Measurements from ENCODE around the gene BRD8.
"Not testable (repeated sequence)": the region's sequence is repeated elsewhere in the genome, so short reads cannot be mapped to it uniquely, and the experiment has no call there.

Gene BRD8

DNA sequence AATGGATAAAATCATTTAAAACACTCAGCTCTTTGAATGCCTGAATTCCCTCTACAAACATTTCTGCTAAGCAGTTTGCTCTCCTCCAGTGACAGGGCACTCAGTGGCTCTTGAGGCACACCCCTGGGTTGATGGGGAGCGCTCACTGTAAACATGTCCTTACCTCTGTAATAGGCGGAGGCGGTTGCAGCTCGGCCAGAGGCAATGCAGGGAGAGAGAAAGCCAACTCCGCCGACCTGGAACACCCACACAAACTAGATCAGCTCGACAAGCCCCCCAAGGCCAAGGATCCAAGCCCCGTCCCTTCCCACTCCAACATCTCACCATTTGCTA, 34.4 kb upstream of the BRD8 start:
- H3K4me3 ChIP-seq (ENCODE audit: low read depth in 1 of 2, low read length in 2 of 2): peak overlapping the region; percentile 95 to 97
- no peak for TF ChIP-seq CTCF (IDR thresholded peaks at IDR 0.05; ENCODE audit: borderline replicate concordance, extremely low read depth, low read length, poor library complexity, severe bottlenecking)
- no peak for TF ChIP-seq EZH2 (IDR thresholded peaks at IDR 0.05; ENCODE audit: borderline replicate concordance, low read depth, low read length, severe bottlenecking)
- ATAC-seq (ENCODE audit: insufficient read depth, low read depth) (peak; percentile 31), DNase-seq (no peak)
- peaks cover 53% of the 10 kb centered on the region for H3K79me2 ChIP-seq (ENCODE audit: insufficient read depth, low read length)
- peak overlapping the region; percentile 99 for H2AFZ ChIP-seq (ENCODE audit: low read depth, low read length)
- H4K20me1 ChIP-seq (ENCODE audit: insufficient read depth, low read length): no peaks in the 10 kb centered on the region
- peaks cover 31% of the 10 kb centered on the region for H3K4me1 ChIP-seq (ENCODE audit: insufficient read depth, low read length)
- H3K27ac ChIP-seq (ENCODE audit: low read length): peak overlapping the region; percentile 91
- peaks cover 43% of the 10 kb centered on the region for H3K36me3 ChIP-seq (ENCODE audit: insufficient read depth, low read length)
- H3K9ac ChIP-seq (ENCODE audit: low read depth, low read length): peak overlapping the region; percentile 89
- H3K4me2 ChIP-seq (ENCODE audit: insufficient read depth, low read length): peak overlapping the region; percentile 68
- H3K9me3 ChIP-seq (ENCODE audit: insufficient read depth, low read length, severe bottlenecking): no peaks in the 10 kb centered on the region
- no peaks in the 10 kb centered on the region for H3K27me3 ChIP-seq (ENCODE audit: insufficient read depth, low read length, poor library complexity)

GRCh38 chr5:138210985-138211384, 32.6 kb upstream of the BRD8 start:
- Histone ChIP-seq H3K36me3 (ENCODE audit: insufficient read depth, low read length) (peaks cover 55% of the 10 kb centered on the region), H2AFZ (ENCODE audit: low read depth, low read length) (no peak overlapping the region), H4K20me1 (ENCODE audit: insufficient read depth, low read length) (no peaks in the 10 kb centered on the region; the same call in 1 of the 2 replicates), H3K27me3 (ENCODE audit: insufficient read depth, low read length, poor library complexity) (no peaks in the 10 kb centered on the region), H3K4me3 (ENCODE audit: low read depth in 1 of 2, low read length in 2 of 2) (no peak overlapping the region; a peak in 1 of 4 replicates), H3K4me2 (ENCODE audit: insufficient read depth, low read length) (peak overlapping the region; percentile 68; the same call in 1 of the 2 replicates), H3K4me1 (ENCODE audit: insufficient read depth, low read length) (peaks cover 31% of the 10 kb centered on the region), H3K27ac (ENCODE audit: low read length) (no peak overlapping the region), H3K9me3 (ENCODE audit: insufficient read depth, low read length, severe bottlenecking) (no peaks in the 10 kb centered on the region), H3K9ac (ENCODE audit: low read depth, low read length) (no peak overlapping the region), H3K79me2 (ENCODE audit: insufficient read depth, low read length) (peaks cover 66% of the 10 kb centered on the region)
- DNase-seq (no peak), ATAC-seq (ENCODE audit: insufficient read depth, low read depth) (no peak)
- TF ChIP-seq EZH2 (IDR thresholded peaks at IDR 0.05; ENCODE audit: borderline replicate concordance, low read depth, low read length, severe bottlenecking) (no peak), CTCF (IDR thresholded peaks at IDR 0.05; ENCODE audit: borderline replicate concordance, extremely low read depth, low read length, poor library complexity, severe bottlenecking) (no peak)

DNA sequence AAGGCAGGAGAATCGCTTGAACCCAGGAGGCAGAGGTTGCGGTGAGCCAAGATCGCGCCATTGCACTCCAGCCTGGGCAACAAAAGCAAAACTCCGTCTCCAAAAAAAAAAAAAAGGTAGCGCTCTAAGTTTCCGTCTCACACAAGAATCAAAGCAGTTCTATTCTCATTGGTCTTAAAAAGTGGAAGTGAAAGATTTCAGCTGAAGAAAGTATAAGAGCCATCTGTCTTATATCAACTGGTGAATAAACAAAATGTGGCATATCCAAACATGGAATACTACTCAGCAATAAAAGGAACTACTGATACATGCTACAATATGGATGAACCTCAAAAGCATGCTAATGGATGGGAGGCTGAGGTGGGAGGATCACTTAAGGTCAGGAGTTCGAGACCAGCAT, 15.4 kb upstream of the BRD8 start:
- H3K9me3 ChIP-seq (ENCODE audit: insufficient read depth, low read length, severe bottlenecking); H2AFZ ChIP-seq (ENCODE audit: low read depth, low read length); ATAC-seq (ENCODE audit: insufficient read depth, low read depth); DNase-seq; H3K79me2 ChIP-seq (ENCODE audit: insufficient read depth, low read length); H3K9ac ChIP-seq (ENCODE audit: low read depth, low read length); H3K4me3 ChIP-seq (ENCODE audit: low read depth in 1 of 2, low read length in 2 of 2); H4K20me1 ChIP-seq (ENCODE audit: insufficient read depth, low read length); H3K27me3 ChIP-seq (ENCODE audit: insufficient read depth, low read length, poor library complexity); H3K4me2 ChIP-seq (ENCODE audit: insufficient read depth, low read length); H3K4me1 ChIP-seq (ENCODE audit: insufficient read depth, low read length); H3K27ac ChIP-seq (ENCODE audit: low read length): not testable (repeated sequence)
- peaks cover 74% of the 10 kb centered on the region for H3K36me3 ChIP-seq (ENCODE audit: insufficient read depth, low read length)

DNA sequence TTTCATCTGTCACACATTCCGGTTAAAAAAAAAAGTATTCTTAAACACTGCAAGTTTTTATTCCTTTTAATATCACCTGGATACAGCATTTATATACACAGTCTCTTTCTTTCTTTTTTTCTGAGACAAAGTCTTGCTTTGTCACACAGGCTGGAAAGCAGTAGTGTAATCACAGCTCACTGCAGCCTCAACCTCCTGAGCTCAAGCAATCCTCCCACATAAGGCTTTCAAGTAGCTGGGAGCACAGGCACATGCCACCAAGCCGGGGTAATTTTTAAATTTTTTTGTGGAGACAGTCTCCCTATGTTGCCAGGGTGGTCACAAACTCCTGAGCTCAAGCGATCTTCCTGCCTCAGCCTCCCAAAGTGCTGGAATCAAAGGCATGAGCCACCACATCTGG, 14.4 kb upstream of the BRD8 start:
- H3K9ac ChIP-seq (ENCODE audit: low read depth, low read length): no peak overlapping the region
- H3K4me1 ChIP-seq (ENCODE audit: insufficient read depth, low read length): no peaks in the 10 kb centered on the region
- no peak overlapping the region for H2AFZ ChIP-seq (ENCODE audit: low read depth, low read length)
- no peaks in the 10 kb centered on the region for H3K27me3 ChIP-seq (ENCODE audit: insufficient read depth, low read length, poor library complexity)
- no peak overlapping the region for H3K27ac ChIP-seq (ENCODE audit: low read length)
- H4K20me1 ChIP-seq (ENCODE audit: insufficient read depth, low read length): no peaks in the 10 kb centered on the region
- DNase-seq (no peak), ATAC-seq (ENCODE audit: insufficient read depth, low read depth) (no peak)
- no peak overlapping the region for H3K4me2 ChIP-seq (ENCODE audit: insufficient read depth, low read length)
- H3K36me3 ChIP-seq (ENCODE audit: insufficient read depth, low read length): peaks cover 74% of the 10 kb centered on the region
- TF ChIP-seq CTCF (IDR thresholded peaks at IDR 0.05; ENCODE audit: borderline replicate concordance, extremely low read depth, low read length, poor library complexity, severe bottlenecking) (no peak), EZH2 (IDR thresholded peaks at IDR 0.05; ENCODE audit: borderline replicate concordance, low read depth, low read length, severe bottlenecking) (no peak)
- H3K4me3 ChIP-seq (ENCODE audit: low read depth in 1 of 2, low read length in 2 of 2): no peak overlapping the region
- H3K9me3 ChIP-seq (ENCODE audit: insufficient read depth, low read length, severe bottlenecking): no peaks in the 10 kb centered on the region
- H3K79me2 ChIP-seq (ENCODE audit: insufficient read depth, low read length): no peaks in the 10 kb centered on the region
